ENCODE data around the gene THSD4. TPM values are rescaled to one million over a fixed set of nuclear protein-coding genes. Genes with fewer than 3 reads are reported as not detected.

The THSD4 gene
- total and polyA plus RNA-seq, 7 donors: 0.21 to 3.1 (median 1.8) TPM

DNA sequence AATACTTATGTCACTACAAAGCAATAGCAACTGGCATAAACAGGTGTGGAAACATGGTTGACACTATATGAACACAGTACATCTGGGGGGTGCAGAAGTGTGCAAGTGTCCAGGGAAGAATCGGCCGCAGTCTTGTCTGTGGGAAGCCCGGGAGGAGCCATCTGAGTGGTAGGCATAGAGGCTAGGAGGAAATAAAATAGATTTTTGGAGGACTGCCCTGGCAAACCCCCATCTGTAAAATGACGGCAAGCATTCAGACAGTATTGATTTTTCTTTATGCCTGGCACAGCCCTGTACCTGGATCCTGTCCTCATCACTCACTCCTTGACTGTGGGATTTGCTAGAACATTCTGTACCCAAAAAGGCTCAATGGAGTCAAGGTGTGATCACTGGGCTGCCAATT, 31.3 kb downstream of the THSD4 start:
- WGBS, 3 donors: 40 to 82% (median 60%) methylated on average over 4 of the region's 4 CpGs
- no peak overlapping the region for H3K27ac ChIP-seq
- DNase-seq (no peak), ATAC-seq (no peak)
- no peak overlapping the region for H3K4me3 ChIP-seq
- no peaks in the 10 kb centered on the region for H3K9me3 ChIP-seq
- intact Hi-C loops (cut with DNase I): no loop called here
- peaks cover 46% of the 10 kb centered on the region for H3K4me1 ChIP-seq
- TF ChIP-seq, protein P1, sequence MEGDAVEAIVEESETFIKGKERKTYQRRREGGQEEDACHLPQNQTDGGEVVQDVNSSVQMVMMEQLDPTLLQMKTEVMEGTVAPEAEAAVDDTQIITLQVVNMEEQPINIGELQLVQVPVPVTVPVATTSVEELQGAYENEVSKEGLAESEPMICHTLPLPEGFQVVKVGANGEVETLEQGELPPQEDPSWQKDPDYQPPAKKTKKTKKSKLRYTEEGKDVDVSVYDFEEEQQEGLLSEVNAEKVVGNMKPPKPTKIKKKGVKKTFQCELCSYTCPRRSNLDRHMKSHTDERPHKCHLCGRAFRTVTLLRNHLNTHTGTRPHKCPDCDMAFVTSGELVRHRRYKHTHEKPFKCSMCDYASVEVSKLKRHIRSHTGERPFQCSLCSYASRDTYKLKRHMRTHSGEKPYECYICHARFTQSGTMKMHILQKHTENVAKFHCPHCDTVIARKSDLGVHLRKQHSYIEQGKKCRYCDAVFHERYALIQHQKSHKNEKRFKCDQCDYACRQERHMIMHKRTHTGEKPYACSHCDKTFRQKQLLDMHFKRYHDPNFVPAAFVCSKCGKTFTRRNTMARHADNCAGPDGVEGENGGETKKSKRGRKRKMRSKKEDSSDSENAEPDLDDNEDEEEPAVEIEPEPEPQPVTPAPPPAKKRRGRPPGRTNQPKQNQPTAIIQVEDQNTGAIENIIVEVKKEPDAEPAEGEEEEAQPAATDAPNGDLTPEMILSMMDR (IDR thresholded peaks at IDR 0.05): no peak
- H3K27me3 ChIP-seq (ENCODE audit: insufficient read depth in 3 of 3, low read length in 2 of 3): no peaks in the 10 kb centered on the region
- no peaks in the 10 kb centered on the region for H3K36me3 ChIP-seq (ENCODE audit: insufficient read depth in 1 of 2, low read depth in 1 of 2)

- no peak overlapping the region for H3K4me3 ChIP-seq
- intact Hi-C loops (cut with DNase I): no loop called here
- H3K27ac ChIP-seq: peak overlapping the region; percentile 46
- no peaks in the 10 kb centered on the region for H3K36me3 ChIP-seq (ENCODE audit: insufficient read depth in 1 of 2, low read depth in 1 of 2)
- peaks cover 40% of the 10 kb centered on the region for H3K4me1 ChIP-seq
- H3K9me3 ChIP-seq: no peaks in the 10 kb centered on the region
- H3K27me3 ChIP-seq (ENCODE audit: insufficient read depth in 3 of 3, low read length in 2 of 3): no peaks in the 10 kb centered on the region
- DNase-seq (no peak), ATAC-seq (peak in 2 of 4 donors; percentile 64 to 68)
- 36 to 57% (median 42%) methylated on average over 6 of the region's 6 CpGs for WGBS, 3 donors
- TF ChIP-seq, protein P1 (IDR thresholded peaks at IDR 0.05): no peak
Measured at GRCh38 chr15:71148048-71148447, 32.8 kb downstream of the THSD4 start.

- peak overlapping the region; percentile 18 for H3K4me3 ChIP-seq
- peaks cover 39% of the 10 kb centered on the region for H3K4me1 ChIP-seq
- H3K36me3 ChIP-seq (ENCODE audit: insufficient read depth in 1 of 2, low read depth in 1 of 2): no peaks in the 10 kb centered on the region
- ATAC-seq: peak in 3 of 4 donors; percentile 30 to 51 (median 44)
- WGBS, 3 donors: 21 to 32% (median 24%) methylated on average over 7 of the region's 7 CpGs
- no peaks in the 10 kb centered on the region for H3K27me3 ChIP-seq (ENCODE audit: insufficient read depth in 3 of 3, low read length in 2 of 3)
- intact Hi-C loops (cut with DNase I): no loop called here
- TF ChIP-seq, protein P1 (IDR thresholded peaks at IDR 0.05): no peak
- no peak for DNase-seq
- H3K27ac ChIP-seq: peak overlapping the region; percentile 46
- H3K9me3 ChIP-seq: no peaks in the 10 kb centered on the region
Measured at GRCh38 chr15:71149646-71150557, 34.6 kb downstream of the THSD4 start.

DNA sequence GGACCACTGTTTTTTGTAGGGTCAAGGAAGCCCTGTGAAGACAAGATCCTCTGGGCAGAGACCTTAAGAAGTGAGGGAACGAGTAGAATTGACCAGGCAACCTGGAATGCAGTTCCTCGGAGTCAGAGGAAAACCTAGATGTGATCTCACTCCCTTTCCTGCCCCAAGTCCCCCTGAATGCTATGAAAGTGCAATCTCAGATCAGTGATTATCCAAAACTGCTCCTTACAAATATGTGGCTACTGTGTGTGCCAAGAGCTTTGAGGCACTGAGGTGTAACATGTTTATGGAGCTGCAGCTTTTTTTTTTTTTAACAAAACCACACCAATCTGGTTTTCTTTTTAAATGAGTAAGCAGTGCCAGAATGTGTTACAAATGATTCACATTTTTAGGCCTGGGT, 35.8 kb downstream of the THSD4 start:
- H3K4me1 ChIP-seq: peaks cover 39% of the 10 kb centered on the region
- no peaks in the 10 kb centered on the region for H3K27me3 ChIP-seq (ENCODE audit: insufficient read depth in 3 of 3, low read length in 2 of 3)
- ATAC-seq: no peak
- intact Hi-C loops (cut with DNase I): no loop called here
- H3K9me3 ChIP-seq: no peaks in the 10 kb centered on the region
- TF ChIP-seq, protein P1 (IDR thresholded peaks at IDR 0.05): no peak
- no peak overlapping the region for H3K27ac ChIP-seq
- no peak overlapping the region for H3K4me3 ChIP-seq
- no peak for DNase-seq
- WGBS, 3 donors: 67 to 78% (median 75%) methylated on average over 2 of the region's 2 CpGs
- H3K36me3 ChIP-seq (ENCODE audit: insufficient read depth in 1 of 2, low read depth in 1 of 2): no peaks in the 10 kb centered on the region
